ENCODE results near the gene ACVR1. TPM values are rescaled to one million over a fixed set of nuclear protein-coding genes. Genes with fewer than 3 reads are reported as not detected.

Gene ACVR1
- total and polyA plus RNA-seq, 5 donors from 2014 or later = 14.1 to 64.2 (median 19.4) TPM

DNA sequence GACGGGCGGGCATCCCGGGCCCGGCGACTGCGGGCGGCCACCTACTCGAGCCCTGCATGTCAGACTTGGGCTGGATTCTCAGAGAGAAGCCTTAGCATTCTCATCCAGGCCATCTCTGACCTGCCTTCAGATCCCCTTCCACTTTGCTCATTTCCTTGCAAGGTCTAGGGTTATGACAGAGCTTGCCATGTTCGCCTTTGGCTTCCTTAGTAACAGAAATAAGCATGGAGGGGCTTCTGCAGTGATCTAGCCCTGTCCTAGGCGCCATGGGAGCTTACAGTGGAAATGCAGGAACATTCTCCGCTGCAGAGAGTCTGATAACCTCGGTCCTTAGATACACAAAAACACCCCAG lies 632 bp upstream of the ACVR1 start:
- Histone ChIP-seq H3K27ac (ENCODE audit: insufficient read depth, low read length, poor library complexity, severe bottlenecking) (peak overlapping the region; percentile 76), H3K27me3 (ENCODE audit: control insufficient read depth, insufficient read depth, low read length) (no peaks in the 10 kb centered on the region), H3K9me3 (ENCODE audit: control insufficient read depth in 2 of 2, low read length in 2 of 2) (no peaks in the 10 kb centered on the region), H3K4me3 (ENCODE audit: low read depth, low read length) (peak overlapping the region; percentile 97), H3K4me1 (ENCODE audit: control insufficient read depth, insufficient read depth, low read length, poor library complexity, severe bottlenecking) (peaks cover 53% of the 10 kb centered on the region), H3K36me3 (ENCODE audit: control insufficient read depth, insufficient read depth, low read length) (no peaks in the 10 kb centered on the region)
- H3K27ac Mint-ChIP-seq = peak overlapping the region; percentile 68 to 84 (median 76)
- peak in 1 of 3 donors; percentile 52 for DNase-seq
- peak overlapping the region; percentile 89 to 99 (median 91) for H3K4me3 Mint-ChIP-seq
- H3K36me3 Mint-ChIP-seq = peaks cover 5% of the 10 kb centered on the region
- H3K9me3 Mint-ChIP-seq = no peaks in the 10 kb centered on the region
- peak in 1 of 2 donors; percentile 9 for ATAC-seq (ENCODE audit: low read depth in 2 of 2)
- H3K27me3 Mint-ChIP-seq = no peaks in the 10 kb centered on the region
- H3K4me1 Mint-ChIP-seq = peaks cover 31 to 75% (median 59%) of the 10 kb centered on the region in 4 donors

DNA sequence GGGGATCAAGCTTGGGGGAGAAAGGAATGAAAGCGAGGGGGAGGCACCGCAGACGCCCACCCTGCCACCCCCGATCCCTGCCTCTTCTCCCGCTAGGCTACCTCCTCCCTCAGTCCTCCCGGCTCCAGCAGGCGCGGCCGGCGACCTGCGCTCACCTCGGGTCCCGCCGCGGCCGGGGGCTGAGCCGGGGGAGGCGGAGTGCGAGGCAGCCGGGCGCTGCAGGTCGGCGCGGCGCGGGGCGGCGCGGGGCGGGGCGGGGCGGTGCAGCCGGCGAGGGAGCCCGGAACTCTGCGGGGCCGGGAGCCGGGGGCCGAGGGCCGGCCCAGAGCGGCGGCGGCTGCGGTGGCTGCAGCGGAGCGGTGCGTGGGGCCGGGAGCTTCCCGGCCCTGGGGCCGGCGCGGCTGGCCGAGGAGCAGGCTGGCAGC lies 477 bp downstream of the ACVR1 start:
- H3K36me3 ChIP-seq (ENCODE audit: control insufficient read depth, insufficient read depth, low read length) = no peaks in the 10 kb centered on the region
- H3K27ac ChIP-seq (ENCODE audit: insufficient read depth, low read length, poor library complexity, severe bottlenecking) = peak overlapping the region; percentile 76
- DNase-seq (peak; percentile 56 to 61 (median 57)), ATAC-seq (ENCODE audit: low read depth in 2 of 2) (peak; percentile 57 to 59)
- peaks cover 49% of the 10 kb centered on the region for H3K4me1 ChIP-seq (ENCODE audit: control insufficient read depth, insufficient read depth, low read length, poor library complexity, severe bottlenecking)
- peak overlapping the region; percentile 92 to 98 (median 94) for H3K27ac Mint-ChIP-seq
- H3K4me3 Mint-ChIP-seq = peak overlapping the region; percentile 93 to 99 (median 98)
- peaks cover 42 to 85% (median 68%) of the 10 kb centered on the region in 4 donors for H3K4me1 Mint-ChIP-seq
- no peaks in the 10 kb centered on the region for H3K9me3 Mint-ChIP-seq
- H3K9me3 ChIP-seq (ENCODE audit: control insufficient read depth in 2 of 2, low read length in 2 of 2) = no peaks in the 10 kb centered on the region
- no peaks in the 10 kb centered on the region for H3K27me3 ChIP-seq (ENCODE audit: control insufficient read depth, insufficient read depth, low read length)
- no peaks in the 10 kb centered on the region for H3K27me3 Mint-ChIP-seq
- peak overlapping the region; percentile 39 for H3K4me3 ChIP-seq (ENCODE audit: low read depth, low read length)
- H3K36me3 Mint-ChIP-seq = peaks cover 5% of the 10 kb centered on the region

DNA sequence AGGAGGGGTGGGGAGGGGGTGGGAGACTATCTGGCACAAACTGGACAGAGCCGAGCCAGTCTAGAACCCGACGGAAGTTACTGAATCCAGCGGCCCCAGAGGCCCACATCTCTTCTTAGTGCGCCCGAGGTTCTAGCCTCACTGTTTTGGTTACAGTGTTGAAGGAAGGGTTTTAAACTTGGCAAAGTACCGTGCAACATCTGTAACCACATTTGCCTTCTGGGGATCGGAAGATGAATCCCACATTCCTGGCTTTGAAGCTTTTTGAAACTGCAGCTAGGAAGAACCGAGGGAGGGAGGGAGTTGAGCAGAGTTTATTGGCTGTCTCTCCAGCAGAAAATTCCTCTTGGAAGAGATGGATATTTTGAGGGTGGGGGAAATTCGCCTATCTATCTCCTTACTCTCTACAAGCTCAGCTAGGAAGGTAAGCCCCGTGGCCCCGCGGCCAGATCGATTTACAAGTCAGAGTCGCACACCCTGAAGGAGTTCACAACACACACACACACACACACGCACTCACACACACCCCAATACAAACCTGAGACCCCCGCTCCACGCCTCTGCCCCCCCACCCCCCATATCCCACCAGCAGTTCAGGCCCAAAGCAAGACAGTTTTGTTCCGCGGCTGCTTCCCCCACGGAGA lies 1.0 kb downstream of the ACVR1 start:
- peaks cover 46 to 85% (median 70%) of the 10 kb centered on the region in 4 donors for H3K4me1 Mint-ChIP-seq
- peak overlapping the region; percentile 93 to 99 (median 98) for H3K4me3 Mint-ChIP-seq
- Histone ChIP-seq H3K9me3 (ENCODE audit: control insufficient read depth in 2 of 2, low read length in 2 of 2) (no peaks in the 10 kb centered on the region), H3K36me3 (ENCODE audit: control insufficient read depth, insufficient read depth, low read length) (no peaks in the 10 kb centered on the region), H3K27ac (ENCODE audit: insufficient read depth, low read length, poor library complexity, severe bottlenecking) (peak overlapping the region; percentile 64), H3K4me3 (ENCODE audit: low read depth, low read length) (peak overlapping the region; percentile 91), H3K4me1 (ENCODE audit: control insufficient read depth, insufficient read depth, low read length, poor library complexity, severe bottlenecking) (peaks cover 49% of the 10 kb centered on the region), H3K27me3 (ENCODE audit: control insufficient read depth, insufficient read depth, low read length) (no peaks in the 10 kb centered on the region)
- peak overlapping the region; percentile 92 to 98 (median 94) for H3K27ac Mint-ChIP-seq
- DNase-seq = peak in 1 of 3 donors; percentile 52
- H3K36me3 Mint-ChIP-seq = peaks cover 5% of the 10 kb centered on the region
- H3K27me3 Mint-ChIP-seq = no peaks in the 10 kb centered on the region
- ATAC-seq (ENCODE audit: low read depth in 2 of 2) = no peak
- H3K9me3 Mint-ChIP-seq = no peaks in the 10 kb centered on the region

DNA sequence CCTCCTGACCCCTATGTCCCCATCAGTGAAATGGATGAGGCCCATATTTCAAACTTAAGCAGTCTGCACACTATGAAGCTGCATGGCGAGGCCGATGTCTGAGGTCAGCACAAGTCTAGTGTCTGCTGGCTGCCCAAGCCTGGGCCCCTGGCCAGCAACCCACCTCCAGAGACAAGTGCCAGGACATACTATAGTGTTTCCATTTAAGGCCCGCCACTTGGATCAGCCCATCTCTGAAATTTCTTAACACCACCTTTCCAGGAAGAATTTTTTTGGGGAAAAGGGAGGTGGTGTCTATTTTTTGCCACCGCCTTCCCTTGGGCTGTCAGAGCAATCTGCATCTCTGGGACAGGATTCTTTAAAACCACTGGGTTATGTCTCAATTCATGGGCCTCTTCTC lies 1.8 kb downstream of the ACVR1 start:
- no peaks in the 10 kb centered on the region for H3K27me3 Mint-ChIP-seq
- H3K4me3 ChIP-seq (ENCODE audit: low read depth, low read length) = peak overlapping the region; percentile 91
- no peaks in the 10 kb centered on the region for H3K36me3 ChIP-seq (ENCODE audit: control insufficient read depth, insufficient read depth, low read length)
- H3K4me1 ChIP-seq (ENCODE audit: control insufficient read depth, insufficient read depth, low read length, poor library complexity, severe bottlenecking) = peaks cover 41% of the 10 kb centered on the region
- no peaks in the 10 kb centered on the region for H3K9me3 ChIP-seq (ENCODE audit: control insufficient read depth in 2 of 2, low read length in 2 of 2)
- H3K4me3 Mint-ChIP-seq = peak overlapping the region; percentile 93 to 99 (median 98)
- H3K27ac Mint-ChIP-seq = peak overlapping the region; percentile 92 to 98 (median 94)
- H3K27me3 ChIP-seq (ENCODE audit: control insufficient read depth, insufficient read depth, low read length) = no peaks in the 10 kb centered on the region
- ATAC-seq (ENCODE audit: low read depth in 2 of 2) = no peak
- peaks cover 10% of the 10 kb centered on the region for H3K36me3 Mint-ChIP-seq
- DNase-seq = no peak
- no peaks in the 10 kb centered on the region for H3K9me3 Mint-ChIP-seq
- H3K27ac ChIP-seq (ENCODE audit: insufficient read depth, low read length, poor library complexity, severe bottlenecking) = peak overlapping the region; percentile 64
- H3K4me1 Mint-ChIP-seq = peaks cover 52 to 85% (median 72%) of the 10 kb centered on the region in 4 donors

DNA sequence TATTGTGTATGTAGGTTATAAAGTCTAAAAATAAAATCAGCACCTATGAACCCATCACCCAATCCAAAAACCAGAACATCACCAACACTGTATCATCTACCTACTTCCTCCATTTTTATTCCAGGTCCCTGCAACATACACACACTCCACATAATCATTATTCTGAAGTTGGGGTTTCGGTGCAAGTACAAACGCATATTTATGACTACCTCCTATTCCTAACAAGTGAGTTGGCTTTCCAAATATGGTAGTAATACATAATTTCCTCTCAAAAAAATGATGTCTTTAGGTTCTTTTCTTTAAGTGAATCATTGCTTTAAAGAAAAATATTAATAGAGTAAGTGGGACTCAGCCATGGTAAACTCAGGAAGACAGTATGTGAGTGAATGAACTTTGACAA lies 3.3 kb downstream of the ACVR1 start:
- Mint-ChIP-seq H3K4me1 (peaks cover 56 to 80% (median 70%) of the 10 kb centered on the region in 4 donors), H3K36me3 (peaks cover 5% of the 10 kb centered on the region), H3K9me3 (no peaks in the 10 kb centered on the region), H3K27me3 (no peaks in the 10 kb centered on the region), H3K4me3 (peak overlapping the region; percentile 93 to 99 (median 98)), H3K27ac (peak overlapping the region in 2 of 3 donors; percentile 44 to 92)
- DNase-seq (no peak), ATAC-seq (ENCODE audit: low read depth in 2 of 2) (no peak)
- Histone ChIP-seq H3K4me1 (ENCODE audit: control insufficient read depth, insufficient read depth, low read length, poor library complexity, severe bottlenecking) (peaks cover 30% of the 10 kb centered on the region), H3K27ac (ENCODE audit: insufficient read depth, low read length, poor library complexity, severe bottlenecking) (no peak overlapping the region), H3K4me3 (ENCODE audit: low read depth, low read length) (peak overlapping the region; percentile 91), H3K27me3 (ENCODE audit: control insufficient read depth, insufficient read depth, low read length) (no peaks in the 10 kb centered on the region), H3K9me3 (ENCODE audit: control insufficient read depth in 2 of 2, low read length in 2 of 2) (no peaks in the 10 kb centered on the region), H3K36me3 (ENCODE audit: control insufficient read depth, insufficient read depth, low read length) (no peaks in the 10 kb centered on the region)

DNA sequence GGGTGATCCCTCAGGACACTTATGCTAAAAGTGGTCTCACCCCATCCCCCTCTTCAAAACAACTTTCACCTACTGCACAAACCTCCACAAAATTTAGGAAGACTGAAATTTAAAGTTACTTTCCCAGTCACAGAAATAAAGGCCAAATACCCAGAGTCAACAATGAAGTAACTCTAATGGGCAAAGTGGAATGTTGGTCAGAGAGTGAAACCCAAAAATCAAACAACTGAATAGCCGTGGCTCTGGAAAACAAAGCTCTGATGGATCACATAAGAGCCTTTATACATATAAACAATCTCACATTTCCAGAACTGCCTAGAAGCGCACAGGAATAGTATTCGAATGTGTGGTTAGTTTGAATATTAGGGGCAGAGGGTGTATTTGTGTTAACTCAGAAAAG lies 4.7 kb downstream of the ACVR1 start:
- Histone ChIP-seq H3K4me1 (ENCODE audit: control insufficient read depth, insufficient read depth, low read length, poor library complexity, severe bottlenecking) (peaks cover 24% of the 10 kb centered on the region), H3K36me3 (ENCODE audit: control insufficient read depth, insufficient read depth, low read length) (no peaks in the 10 kb centered on the region), H3K27me3 (ENCODE audit: control insufficient read depth, insufficient read depth, low read length) (no peaks in the 10 kb centered on the region), H3K27ac (ENCODE audit: insufficient read depth, low read length, poor library complexity, severe bottlenecking) (no peak overlapping the region), H3K9me3 (ENCODE audit: control insufficient read depth in 2 of 2, low read length in 2 of 2) (no peaks in the 10 kb centered on the region), H3K4me3 (ENCODE audit: low read depth, low read length) (no peak overlapping the region)
- DNase-seq (no peak), ATAC-seq (ENCODE audit: low read depth in 2 of 2) (no peak)
- H3K9me3 Mint-ChIP-seq = no peaks in the 10 kb centered on the region
- no peaks in the 10 kb centered on the region for H3K27me3 Mint-ChIP-seq
- H3K4me3 Mint-ChIP-seq = peak overlapping the region in 1 of 4 donors; percentile 99
- peak overlapping the region in 2 of 3 donors; percentile 83 to 92 for H3K27ac Mint-ChIP-seq
- peaks cover 5% of the 10 kb centered on the region for H3K36me3 Mint-ChIP-seq
- H3K4me1 Mint-ChIP-seq = peaks cover 62 to 84% (median 73%) of the 10 kb centered on the region in 4 donors

DNA sequence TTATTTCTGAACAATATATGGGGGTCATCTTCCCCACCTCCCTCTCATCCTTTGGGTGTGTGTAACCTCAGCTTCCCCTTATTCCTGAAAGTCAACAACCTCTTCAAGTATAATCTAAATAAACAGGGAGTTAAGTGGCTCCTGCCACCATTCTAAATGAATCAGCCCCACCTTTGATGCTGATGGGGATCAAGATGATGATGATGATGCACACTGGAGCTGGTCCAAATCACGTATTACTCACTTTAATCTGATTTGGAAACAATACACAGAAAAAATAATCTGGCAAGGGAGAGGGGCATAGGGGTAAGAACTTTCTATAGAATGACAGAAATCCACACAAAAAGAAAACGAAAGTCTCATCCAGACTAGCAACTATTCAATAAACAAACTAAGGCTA lies 7.1 kb downstream of the ACVR1 start:
- H3K9me3 Mint-ChIP-seq = no peaks in the 10 kb centered on the region
- no peak for DNase-seq
- Histone ChIP-seq H3K36me3 (ENCODE audit: control insufficient read depth, insufficient read depth, low read length) (no peaks in the 10 kb centered on the region), H3K9me3 (ENCODE audit: control insufficient read depth in 2 of 2, low read length in 2 of 2) (no peaks in the 10 kb centered on the region), H3K4me1 (ENCODE audit: control insufficient read depth, insufficient read depth, low read length, poor library complexity, severe bottlenecking) (peaks cover 14% of the 10 kb centered on the region), H3K27ac (ENCODE audit: insufficient read depth, low read length, poor library complexity, severe bottlenecking) (no peak overlapping the region), H3K4me3 (ENCODE audit: low read depth, low read length) (peak overlapping the region; percentile 16), H3K27me3 (ENCODE audit: control insufficient read depth, insufficient read depth, low read length) (no peaks in the 10 kb centered on the region)
- H3K27me3 Mint-ChIP-seq = no peaks in the 10 kb centered on the region
- H3K27ac Mint-ChIP-seq = no peak overlapping the region
- ATAC-seq (ENCODE audit: low read depth in 2 of 2) = no peak
- H3K36me3 Mint-ChIP-seq = peaks cover 5% of the 10 kb centered on the region
- H3K4me1 Mint-ChIP-seq = peaks cover 57 to 86% (median 78%) of the 10 kb centered on the region in 4 donors
- peak overlapping the region in 1 of 4 donors; percentile 33 for H3K4me3 Mint-ChIP-seq

DNA sequence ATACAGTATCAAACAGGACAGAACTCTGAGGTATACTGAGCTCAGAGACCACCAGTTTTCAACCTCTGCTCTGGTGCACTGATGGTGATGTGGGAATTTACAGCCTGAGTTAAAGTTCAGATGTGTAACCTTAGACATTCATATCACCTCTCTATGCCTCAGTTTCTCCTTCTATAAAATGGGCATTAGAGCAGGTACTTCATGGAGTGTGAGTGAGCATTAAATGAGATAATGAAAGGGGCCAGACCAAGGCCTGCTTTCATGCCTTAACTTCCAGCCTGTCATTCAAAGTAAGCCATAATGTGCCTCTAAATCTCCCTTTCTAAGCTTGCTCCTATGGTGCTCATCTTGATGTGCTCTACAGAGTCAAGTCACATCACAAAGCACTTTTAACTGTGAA lies 8.4 kb downstream of the ACVR1 start:
- no peak overlapping the region for H3K4me3 ChIP-seq (ENCODE audit: low read depth, low read length)
- H3K27me3 ChIP-seq (ENCODE audit: control insufficient read depth, insufficient read depth, low read length) = no peaks in the 10 kb centered on the region
- H3K9me3 ChIP-seq (ENCODE audit: control insufficient read depth in 2 of 2, low read length in 2 of 2) = no peaks in the 10 kb centered on the region
- H3K36me3 ChIP-seq (ENCODE audit: control insufficient read depth, insufficient read depth, low read length) = no peaks in the 10 kb centered on the region
- H3K27me3 Mint-ChIP-seq = no peaks in the 10 kb centered on the region
- peaks cover 5% of the 10 kb centered on the region for H3K36me3 Mint-ChIP-seq
- no peak for DNase-seq
- no peak overlapping the region for H3K27ac ChIP-seq (ENCODE audit: insufficient read depth, low read length, poor library complexity, severe bottlenecking)
- no peaks in the 10 kb centered on the region for H3K9me3 Mint-ChIP-seq
- H3K4me3 Mint-ChIP-seq = no peak overlapping the region
- H3K4me1 Mint-ChIP-seq = peaks cover 47 to 73% (median 65%) of the 10 kb centered on the region in 4 donors
- no peak for ATAC-seq (ENCODE audit: low read depth in 2 of 2)
- H3K27ac Mint-ChIP-seq = no peak overlapping the region
- peaks cover 12% of the 10 kb centered on the region for H3K4me1 ChIP-seq (ENCODE audit: control insufficient read depth, insufficient read depth, low read length, poor library complexity, severe bottlenecking)

Measured in CD4-positive, CD25-positive, alpha-beta regulatory T cell (primary cell).